Stimulated activated CD8-positive, alpha-beta memory T cell treated with anti-CD3 and anti-CD28 coated beads, Interleukin-7, amount 100 ng/mL, for 4 hours (primary cell): ENCODE results near the gene CDYL2.
"Not testable (repeated sequence)": the region's sequence is repeated elsewhere in the genome, so short reads cannot be mapped to it uniquely, and the experiment has no call there.

Experiments
- DNase-seq, 2 donors: peaks; one replicate each; pipeline ENCODE4 v3.0.0-alpha.2; 2020; ENCODE audit warnings: low read depth in 2 of 2

Gene CDYL2

DNA sequence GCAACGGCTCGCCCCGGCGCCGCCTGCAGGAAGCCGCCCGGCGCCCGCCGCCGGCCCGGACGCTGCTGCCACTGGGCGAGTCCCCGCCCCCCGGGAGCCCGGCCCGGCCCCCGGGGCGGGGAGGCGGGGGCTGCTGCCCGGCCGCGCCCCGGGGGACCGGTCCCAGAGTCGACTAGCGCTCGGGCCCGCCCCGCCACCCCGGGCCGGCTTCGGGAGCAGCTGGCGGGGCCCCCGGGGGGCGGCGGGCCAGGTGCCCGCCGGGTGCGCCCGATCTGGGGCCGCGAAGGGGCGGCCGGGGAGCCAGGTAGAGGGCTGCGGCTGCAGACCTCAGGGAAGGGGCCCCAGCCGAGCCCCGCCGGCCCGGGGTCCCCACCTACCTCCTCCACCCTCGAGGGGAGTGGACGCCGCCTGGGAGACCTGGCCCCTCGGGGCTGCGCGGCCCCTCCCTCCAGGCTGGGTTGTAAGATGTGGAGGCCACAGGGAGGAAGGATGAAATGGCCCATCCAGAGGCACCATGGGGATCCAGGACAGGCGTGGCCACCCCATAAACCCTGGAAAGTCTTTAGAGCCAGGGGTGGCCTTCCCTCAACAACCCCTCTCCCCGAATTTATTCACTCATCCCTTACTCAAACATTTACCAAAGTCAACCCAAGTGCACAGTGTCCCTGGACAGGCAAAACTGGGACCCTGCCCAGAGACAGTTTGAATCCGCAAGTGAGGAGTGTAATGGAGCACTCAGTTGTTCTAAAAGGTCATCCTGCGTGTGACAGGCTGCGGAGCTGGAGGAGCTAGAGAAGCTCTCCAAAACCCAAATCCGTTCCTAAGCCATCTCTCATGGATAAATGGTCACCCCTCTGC, at the start of gene CDYL2:
CDYL2 (minus strand) TSS at position 73 of the 858 bp plus-strand sequence. CDS start 425 bp downstream, outside the sequence.
- peak in 1 of 2 donors; percentile 40 for DNase-seq

DNA sequence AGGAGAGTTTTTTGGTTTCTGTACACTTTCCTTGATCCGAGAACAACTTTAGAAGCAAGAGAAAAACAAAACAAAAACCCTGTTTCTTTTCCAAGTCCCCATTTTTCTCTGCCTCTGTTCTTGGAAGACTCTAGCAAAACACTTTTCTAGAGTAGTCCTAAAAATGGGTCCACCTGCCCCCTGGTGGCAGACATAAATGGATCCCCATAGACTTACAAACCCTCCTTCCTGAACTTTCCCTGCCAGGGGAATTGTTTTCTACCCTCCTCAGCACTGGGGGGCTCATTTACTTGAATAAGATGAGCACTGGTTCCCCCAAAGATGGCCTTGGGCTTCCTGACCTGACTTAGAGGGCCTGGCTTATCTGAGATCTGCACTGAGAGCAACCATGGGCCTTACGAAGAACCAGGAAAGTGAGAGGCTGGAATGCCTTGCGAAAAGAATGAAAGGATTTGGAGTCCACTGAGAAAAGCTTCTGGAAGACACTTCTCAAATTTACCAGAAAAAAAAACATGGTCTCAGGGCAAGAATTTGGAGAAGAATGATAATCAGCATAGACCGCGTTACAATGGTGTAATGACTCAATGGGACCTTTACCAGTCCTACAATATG, 48.0 kb upstream of the CDYL2 start:
- no peak for DNase-seq

DNA sequence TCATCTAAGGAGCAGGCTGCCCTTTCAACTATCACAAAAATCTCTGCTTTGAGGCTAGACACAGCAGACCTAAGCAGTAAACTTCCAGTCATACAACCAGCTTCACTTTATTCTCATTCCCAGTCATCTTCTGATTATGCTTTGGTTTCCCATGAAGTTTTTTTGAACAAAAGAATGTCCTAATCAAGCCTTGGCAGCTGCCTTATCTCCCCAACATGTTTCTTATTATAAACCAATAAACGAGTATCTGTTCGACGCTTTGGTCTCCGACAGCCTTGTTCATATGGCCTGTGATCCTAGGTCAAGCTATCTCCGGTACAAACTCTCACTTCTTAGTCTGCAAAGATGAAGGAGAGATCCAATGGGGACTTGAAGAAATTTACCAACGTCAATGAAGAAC, 47.4 kb upstream of the CDYL2 start:
- no peak for DNase-seq

GRCh38 chr16:80850757-80851156, 46.4 kb upstream of the CDYL2 start:
- no peak for DNase-seq

DNA sequence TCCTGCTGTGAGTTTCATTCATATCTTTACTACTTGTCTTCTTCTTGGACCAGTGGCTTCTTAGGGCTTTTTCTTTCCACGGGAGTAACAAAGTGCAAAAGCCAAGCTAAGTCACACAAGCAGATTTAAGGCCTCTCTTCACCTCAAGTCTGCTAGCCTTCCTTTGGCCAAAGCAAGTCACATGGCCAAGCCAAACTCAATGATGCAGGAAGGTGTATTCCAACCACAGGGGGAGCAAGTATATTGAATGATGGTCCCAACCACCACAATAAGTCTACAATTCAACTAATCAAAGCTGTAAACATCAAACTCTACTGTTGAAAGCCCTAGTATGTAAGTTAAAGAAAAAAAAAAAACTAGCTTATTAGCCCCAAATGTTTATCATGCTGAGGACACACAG, 44.5 kb upstream of the CDYL2 start:
- no peak for DNase-seq

GRCh38 chr16:80846680-80847079, 42.3 kb upstream of the CDYL2 start:
- no peak for DNase-seq

- no peak for DNase-seq
These were observed 41.9 kb upstream of the CDYL2 start for GRCh38 chr16:80846275-80846674.

DNA sequence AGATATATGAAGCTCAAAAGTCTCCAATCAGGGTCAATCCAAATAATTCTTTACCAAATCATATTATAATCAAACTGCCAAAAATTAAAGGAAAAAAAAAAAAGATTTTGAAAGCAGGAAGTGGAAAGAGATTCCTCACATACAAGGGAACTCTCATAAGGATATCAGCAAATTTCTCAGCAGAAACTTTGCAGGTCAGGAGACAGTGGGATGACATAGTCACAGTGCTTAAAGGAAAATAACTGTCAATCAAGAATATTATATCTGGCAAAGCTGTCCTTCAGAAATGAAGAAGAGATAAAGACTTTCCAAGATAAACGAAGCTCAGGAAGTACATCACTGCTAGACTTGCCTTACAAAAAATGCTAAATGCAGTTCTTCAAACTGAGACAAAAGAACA, 40.0 kb upstream of the CDYL2 start:
- no peak for DNase-seq

DNA sequence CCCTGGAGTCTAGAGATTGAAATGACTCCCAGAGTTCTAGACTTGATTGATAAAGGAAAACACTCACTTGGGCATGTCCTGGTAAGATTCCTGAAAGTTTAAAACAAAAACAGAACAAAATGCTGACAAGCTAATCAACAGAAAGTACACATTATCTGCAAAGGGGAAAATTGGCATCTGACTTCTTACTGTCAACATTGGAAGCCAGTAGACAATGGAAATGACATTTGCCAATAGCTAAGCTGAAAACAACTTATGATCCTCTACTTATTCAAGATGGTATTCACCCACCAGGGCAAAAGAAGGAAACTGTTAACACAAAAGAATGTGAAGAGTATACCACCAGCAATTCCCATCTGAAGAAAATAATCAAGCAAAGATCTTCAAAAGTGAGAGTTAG, 36.8 kb upstream of the CDYL2 start:
- no peak for DNase-seq

DNA sequence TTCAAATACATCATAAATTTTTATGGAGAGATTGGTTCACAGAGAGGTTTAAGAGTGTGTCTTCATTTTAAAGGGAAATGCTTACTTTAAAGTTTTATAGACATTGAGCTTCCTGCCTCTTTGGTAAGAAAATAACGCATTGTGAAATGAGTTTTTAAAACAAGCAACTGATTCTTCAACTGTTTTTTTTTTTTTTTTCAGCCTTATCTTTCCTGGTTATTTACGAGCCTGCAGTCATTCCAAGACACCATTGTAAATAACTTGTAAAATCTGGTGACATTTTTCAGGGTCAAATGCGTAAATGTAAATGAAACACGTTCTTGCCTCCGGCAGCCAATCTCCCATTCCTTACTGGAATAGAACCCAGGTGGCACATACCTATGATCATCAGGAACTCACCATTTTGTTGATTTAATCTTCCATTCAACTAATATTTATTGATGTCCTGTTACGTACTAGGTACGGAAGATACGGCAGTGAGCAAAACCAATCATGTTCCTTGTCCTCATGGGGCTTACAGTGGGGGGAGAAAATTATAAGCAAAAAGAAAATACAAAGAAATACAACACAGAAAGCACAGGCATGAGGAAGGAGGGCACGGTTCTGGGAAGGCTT, 33.2 kb upstream of the CDYL2 start:
- DNase-seq = no peak

- no peak for DNase-seq
These were observed 32.4 kb upstream of the CDYL2 start for GRCh38 chr16:80836846-80837245.

DNA sequence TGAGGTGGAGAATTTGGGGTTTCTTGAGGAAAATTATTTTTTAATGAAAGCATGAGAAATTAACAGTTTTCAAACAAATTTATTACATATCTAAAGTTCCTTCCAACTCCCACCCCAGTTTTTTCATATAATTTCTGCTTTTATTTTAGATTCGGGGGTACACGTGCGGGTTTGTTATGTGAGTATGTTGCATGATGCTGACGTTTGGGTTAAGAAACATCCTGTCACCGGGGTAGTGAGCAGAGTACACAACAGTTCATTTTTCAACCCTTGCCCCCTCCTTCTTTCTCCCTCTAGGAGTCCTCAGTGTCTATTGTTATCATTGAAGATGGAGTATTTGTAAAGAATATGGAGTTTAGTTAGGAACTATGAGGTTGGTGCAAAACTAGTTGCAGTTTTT, 31.8 kb upstream of the CDYL2 start:
- no peak for DNase-seq

DNA sequence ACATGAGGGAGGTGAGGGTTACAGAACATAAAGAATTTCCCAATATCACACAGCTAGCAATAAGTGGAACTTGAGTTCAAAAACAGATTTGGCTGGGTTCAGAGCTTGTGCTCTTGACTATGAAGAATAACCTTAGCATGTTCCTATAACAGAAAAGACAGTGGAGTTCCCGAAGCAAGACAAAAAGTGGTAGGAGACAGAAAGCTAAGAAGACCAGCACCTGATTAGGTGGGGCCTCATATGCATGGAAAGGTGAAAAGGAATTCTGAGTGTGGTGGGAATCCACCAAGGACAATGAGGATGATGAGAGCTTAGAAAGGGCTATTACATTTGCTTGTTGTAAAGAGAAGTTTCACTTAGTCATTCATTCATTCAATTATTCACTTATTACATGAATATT, 26.6 kb upstream of the CDYL2 start:
- DNase-seq = no peak

DNA sequence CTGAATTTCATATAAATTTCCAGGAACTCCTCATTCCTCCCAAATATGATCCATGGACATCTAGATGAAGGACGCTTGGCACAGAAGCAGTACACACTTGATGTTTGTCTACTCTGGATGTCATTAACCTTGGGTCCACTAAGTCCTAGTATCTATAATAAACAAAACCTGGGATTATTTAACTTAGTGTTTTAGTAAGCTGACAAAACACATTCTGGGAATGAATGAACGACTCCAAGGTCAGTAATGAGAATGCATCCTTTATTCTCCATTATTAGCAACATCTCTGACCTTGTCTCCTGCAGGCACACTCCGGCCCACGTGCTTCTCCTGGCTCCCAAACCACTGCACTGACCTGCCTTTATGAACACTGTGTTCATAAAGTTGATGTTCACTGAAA, 24.1 kb upstream of the CDYL2 start:
- no peak for DNase-seq

DNA sequence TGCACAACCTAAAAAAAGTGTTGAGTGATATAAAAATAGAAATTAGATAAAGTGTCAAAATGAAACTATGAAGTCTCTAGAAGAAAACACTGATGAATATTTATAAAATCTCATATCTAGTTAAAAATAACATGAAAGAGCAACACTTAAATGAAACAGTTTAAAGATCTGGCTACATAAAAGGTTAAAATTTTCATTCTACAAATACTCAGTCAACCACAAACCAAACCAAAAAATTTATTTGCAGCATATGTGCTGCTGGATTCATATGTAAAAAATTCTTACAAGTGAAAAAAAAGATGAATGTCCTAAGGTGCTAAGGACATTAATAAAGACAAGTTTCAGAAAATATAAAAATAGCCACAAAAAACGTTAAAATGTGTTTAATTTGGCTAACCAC, 22.6 kb upstream of the CDYL2 start:
- DNase-seq = no peak

GRCh38 chr16:80825365-80825758, 21.0 kb upstream of the CDYL2 start:
- no peak for DNase-seq

GRCh38 chr16:80824623-80825364, 20.4 kb upstream of the CDYL2 start:
- DNase-seq = no peak

GRCh38 chr16:80819988-80820387, 15.6 kb upstream of the CDYL2 start:
- DNase-seq = no peak

DNA sequence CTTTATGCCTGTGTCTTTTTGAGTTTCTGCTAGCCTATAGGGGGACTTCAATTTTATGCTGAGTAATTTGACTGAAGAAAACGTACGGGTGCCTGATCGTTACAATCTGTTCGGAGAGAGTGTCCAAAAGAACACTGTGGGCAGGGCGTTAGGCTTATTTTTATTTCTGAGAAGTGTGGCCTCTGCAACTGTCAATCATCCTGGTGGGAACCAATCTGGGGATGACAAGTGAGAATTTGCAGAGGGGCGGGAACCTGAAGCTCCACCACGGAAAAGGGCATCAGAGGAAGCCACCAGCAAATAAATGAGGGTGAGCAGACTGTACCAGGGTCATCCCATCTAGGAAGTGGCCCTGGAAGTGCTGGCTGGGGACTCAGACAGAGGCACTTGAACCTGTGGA, 12.0 kb upstream of the CDYL2 start:
- no peak for DNase-seq

GRCh38 chr16:80815278-80815677, 10.9 kb upstream of the CDYL2 start:
- DNase-seq = not testable (repeated sequence)

- DNase-seq = no peak
These were observed 8.2 kb upstream of the CDYL2 start for GRCh38 chr16:80812593-80812992.

- no peak for DNase-seq
These were observed 5.0 kb upstream of the CDYL2 start for GRCh38 chr16:80809366-80809765.
